HG02970 (cell line): ENCODE data around the gene RAP1GAP.

Source experiments
- ATAC-seq: cut with Tn5 transposase; IDR thresholded peaks from one replicate; pipeline ENCODE4 v1.9.1; 2021; ENCODE audit warnings: mild to moderate bottlenecking, moderate library complexity, moderate number of reproducible peaks; ENCODE audit not compliant: unreplicated experiment, low FRiP score

The RAP1GAP gene

GRCh38 chr1:21663248-21663950, 5.8 kb downstream of the RAP1GAP start:
- no peak for ATAC-seq

GRCh38 chr1:21662426-21663247, 6.5 kb downstream of the RAP1GAP start:
- no peak for ATAC-seq

GRCh38 chr1:21661886-21662285, 7.3 kb downstream of the RAP1GAP start:
- ATAC-seq: no peak

- no peak for ATAC-seq
Measured at GRCh38 chr1:21659924-21660326, 9.2 kb downstream of the RAP1GAP start.

DNA sequence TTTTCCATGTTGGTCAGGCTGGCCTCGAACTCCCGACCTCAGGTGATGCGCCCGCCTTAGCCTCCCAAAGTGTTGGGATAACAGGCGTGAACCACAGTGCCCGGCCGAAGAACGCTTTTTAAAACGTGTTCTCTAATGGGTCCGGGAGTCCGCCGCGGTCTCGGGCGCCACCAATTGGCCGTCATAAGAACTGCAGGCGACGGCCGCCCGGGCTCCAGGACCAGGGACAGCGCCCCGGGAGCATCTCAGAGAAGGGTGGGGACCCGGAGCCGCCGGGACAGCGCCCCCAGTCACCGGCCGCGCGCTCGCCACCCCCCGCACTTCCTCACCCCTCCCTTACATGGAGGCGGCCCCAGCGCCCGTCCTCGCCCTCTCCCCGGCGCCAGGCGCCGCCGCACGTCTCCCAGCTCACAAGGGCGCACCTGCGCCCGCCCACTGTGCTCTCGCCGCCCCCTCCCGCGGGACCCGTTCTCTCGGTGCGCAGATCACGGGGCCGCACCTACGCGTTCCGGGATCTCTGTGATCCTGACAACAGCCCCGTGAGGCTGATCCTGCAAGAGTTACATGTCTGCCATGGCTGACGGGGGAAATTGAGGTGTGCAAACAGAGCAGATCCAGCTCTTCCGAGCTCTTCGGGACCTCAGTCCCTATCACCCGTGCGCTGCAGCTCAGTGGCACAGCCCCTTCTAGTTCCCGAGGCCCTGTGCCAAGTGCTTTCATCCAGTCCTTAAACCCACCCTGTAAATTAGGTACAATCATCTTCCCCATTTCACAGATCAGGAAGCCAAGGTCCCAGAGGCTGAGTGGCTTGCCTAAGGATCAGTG, 9.8 kb downstream of the RAP1GAP start:
- peak; percentile 49 for ATAC-seq

DNA sequence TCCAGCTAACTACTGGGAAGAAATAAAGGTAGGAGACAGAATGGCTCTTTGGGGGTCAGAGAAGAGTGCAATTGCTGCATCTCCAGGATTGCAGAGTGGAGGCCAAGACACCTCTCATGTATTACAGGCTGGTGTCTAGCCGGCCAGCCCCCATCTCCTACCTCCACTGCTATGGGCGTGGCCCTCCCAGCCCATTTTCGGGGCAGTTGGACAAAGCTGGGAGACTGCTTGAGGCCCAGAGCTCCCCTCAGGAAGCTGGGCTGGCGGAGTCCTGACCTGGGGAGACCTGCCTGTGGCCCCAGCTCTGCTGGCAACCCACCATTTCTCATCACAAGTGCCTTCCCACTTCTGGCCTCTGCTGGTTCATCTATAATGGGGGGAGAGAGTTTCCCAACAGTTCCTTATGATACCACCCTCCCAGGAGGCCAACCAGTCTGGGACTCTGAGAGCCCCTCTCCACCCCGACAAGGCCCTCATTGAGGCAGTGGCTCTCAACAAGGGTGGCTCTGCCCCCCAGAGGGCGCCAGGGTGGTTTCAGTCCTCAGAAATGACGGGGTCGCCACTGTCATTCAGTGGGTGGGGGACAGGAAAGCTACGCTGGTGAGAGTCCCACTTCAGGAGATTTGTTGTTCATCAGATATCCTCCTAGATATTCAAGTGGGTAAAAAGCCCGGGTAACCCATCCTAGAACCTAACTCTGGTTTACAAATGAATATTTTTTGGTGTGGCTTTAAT, 11.5 kb downstream of the RAP1GAP start:
- no peak for ATAC-seq

- ATAC-seq: no peak
Measured at GRCh38 chr1:21655748-21656147, 13.4 kb downstream of the RAP1GAP start.

- ATAC-seq: no peak
Measured at GRCh38 chr1:21655259-21655658, 13.9 kb downstream of the RAP1GAP start.

DNA sequence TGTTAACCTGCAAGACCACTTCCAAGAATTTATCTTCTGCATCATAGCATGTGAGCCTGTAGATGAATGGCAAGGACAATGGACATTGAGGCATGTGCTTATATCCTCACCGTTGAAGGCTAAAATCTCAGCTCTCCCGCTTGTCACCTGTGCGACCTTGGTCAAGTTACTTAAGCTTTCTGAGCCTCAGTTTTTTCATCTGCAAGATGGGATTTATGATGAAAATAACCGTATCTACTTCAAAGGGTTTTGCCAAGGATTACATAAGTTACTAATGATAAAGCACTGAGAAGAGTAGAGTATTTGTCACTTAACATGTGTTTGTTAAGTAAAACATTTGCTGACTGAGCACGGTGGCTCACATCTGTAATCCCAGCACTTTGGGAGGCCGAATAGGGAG, 14.9 kb downstream of the RAP1GAP start:
- no peak for ATAC-seq

DNA sequence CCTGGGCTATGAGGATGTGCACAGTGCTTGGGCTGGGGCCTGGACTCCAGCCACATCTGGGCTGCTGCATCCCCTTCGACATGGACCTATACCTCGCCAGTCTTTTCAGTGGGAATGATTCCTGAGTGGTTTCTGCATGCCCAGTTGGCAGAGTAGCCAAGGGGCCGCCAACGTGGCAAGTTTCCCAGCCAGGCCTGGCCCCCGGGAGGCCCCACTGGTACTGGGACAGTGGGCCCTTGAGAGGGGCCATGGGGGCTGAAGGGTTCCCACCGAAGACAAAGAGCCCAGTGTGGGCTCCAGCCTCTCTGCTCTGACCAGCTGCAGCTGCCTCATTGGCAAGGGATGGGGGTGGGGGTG, 15.4 kb downstream of the RAP1GAP start:
- ATAC-seq: no peak

DNA sequence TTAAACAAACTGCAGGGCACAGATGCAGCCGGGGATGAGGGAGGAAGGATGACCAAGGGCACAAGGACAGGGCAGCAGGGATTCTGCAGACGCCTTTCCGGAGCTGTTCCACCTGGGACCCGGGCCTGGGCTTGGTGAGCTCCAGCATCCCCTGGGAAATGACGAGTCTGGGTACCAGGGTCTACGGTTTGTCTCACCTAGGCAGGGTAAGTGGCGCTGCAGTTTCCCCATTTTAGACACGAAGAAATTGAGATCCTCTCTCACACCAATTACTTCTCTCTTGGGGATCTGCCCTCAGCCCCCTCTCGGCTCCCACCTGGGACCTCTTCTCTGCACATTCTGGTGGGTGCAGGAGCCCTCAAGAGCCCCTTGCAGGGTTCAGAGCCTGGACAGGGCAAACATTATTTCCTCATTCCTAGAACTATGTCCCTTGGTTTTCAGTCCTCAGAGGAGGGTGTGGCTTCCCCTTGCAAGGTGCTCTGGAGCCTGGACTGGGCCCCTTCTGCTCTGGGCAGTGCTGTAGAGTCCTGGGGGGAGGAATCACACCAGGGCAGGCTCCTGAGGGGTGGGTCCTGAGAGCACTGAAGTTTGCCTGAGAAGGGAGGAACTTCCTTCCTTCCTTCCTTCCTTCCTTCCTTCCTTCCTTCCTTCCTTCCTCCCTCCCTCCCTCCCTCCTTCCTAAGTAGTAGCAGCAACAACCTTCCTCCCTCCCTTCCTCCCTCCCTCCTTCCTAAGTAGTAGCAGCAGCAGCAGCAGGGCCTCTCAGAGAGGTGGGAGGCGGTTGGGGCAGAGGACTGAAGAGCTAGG, 16.0 kb downstream of the RAP1GAP start:
- no peak for ATAC-seq

DNA sequence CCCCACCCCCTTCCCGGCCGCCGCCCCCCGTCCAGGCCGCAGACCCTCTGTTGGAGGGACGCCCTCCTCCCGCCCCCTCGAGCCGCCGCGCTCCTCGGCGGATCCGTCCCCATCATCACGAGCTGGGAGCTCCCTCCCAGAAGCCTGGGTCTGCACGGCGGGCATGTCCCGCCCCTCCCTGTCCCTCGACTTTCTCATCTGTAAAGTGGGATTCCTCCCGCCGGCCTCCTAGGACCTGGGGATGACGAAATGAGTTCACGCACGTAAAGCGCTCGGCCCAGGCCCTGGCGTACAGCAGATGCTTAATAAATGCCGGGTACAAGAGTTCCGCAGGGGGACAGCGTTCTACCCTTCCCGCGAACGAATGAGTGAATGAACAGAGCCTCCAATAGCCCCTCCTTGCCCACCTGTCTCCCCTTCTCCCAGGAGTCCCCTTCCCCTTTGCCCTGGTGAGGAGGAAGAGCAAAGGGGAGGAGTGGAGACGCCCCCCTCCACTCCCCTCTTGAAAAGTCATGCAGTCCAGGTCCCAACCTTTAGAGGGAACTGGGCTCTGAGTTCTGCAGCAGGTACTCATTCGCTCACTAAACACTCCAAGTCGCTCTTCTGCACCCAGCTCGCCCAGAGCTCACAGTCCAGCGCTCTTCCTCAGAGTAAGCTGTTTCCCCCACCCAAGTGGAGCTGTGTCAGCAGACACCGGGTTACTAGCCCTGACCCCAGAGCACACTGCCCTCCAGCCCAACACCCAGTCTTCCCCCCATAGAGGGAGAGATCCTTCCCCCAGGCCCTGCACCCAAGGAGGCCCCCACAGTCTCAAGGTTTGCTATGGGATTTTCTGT, 16.8 kb downstream of the RAP1GAP start:
- ATAC-seq: no peak

GRCh38 chr1:21651214-21652042, 17.7 kb downstream of the RAP1GAP start:
- no peak for ATAC-seq

GRCh38 chr1:21650400-21650799, 18.8 kb downstream of the RAP1GAP start:
- no peak for ATAC-seq

- ATAC-seq: no peak
Measured at GRCh38 chr1:21649315-21649714, 19.8 kb downstream of the RAP1GAP start.

DNA sequence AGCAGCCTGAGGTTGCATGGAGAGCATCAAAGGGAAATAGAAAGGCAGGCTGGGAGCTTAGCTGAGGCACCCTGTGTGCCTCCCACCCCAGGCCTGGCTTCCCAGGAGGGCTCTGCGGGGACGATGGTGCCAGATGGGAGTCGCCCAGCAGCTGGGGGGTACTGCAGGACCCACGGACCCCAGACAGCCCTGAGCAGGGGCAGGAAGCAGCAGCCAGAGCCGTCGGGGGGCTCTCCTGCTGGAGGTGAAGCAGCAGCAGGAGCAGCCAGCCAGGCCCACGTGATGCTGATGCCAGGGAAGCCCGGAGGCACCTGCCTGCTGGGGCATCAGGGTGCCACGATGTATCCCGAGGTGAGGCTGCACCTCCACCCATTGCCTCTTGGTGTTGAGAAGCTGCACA, 20.4 kb downstream of the RAP1GAP start:
- ATAC-seq: no peak

- no peak for ATAC-seq
Measured at GRCh38 chr1:21648352-21648730, 20.8 kb downstream of the RAP1GAP start.
